NCI-H187 (cell line): Measurements from ENCODE around the gene SLC35F4.

Source experiments
- DNase-seq, 2 experiments: peaks; one replicate each; lab custom pipeline; 2025; lab: John Stamatoyannopoulos, UW

The SLC35F4 gene

GRCh38 chr14:57617510-57617909 is 248.4 kb downstream of the SLC35F4 start:
- no peak for DNase-seq

- DNase-seq: no peak
Measured at GRCh38 chr14:57612946-57613345, 252.9 kb downstream of the SLC35F4 start.

- no peak for DNase-seq
Measured at GRCh38 chr14:57611555-57612075, 254.3 kb downstream of the SLC35F4 start.

GRCh38 chr14:57610631-57611030 is 255.3 kb downstream of the SLC35F4 start:
- no peak for DNase-seq

- no peak for DNase-seq
Measured at GRCh38 chr14:57609192-57610075, 256.5 kb downstream of the SLC35F4 start.

GRCh38 chr14:57607086-57607485 is 258.8 kb downstream of the SLC35F4 start:
- DNase-seq: no peak

GRCh38 chr14:57583396-57583795 is 282.5 kb downstream of the SLC35F4 start:
- no peak for DNase-seq

- DNase-seq: no peak
Measured at GRCh38 chr14:57582746-57583145, 283.1 kb downstream of the SLC35F4 start.

- DNase-seq: no peak
Measured at GRCh38 chr14:57578801-57579200, 287.1 kb downstream of the SLC35F4 start.

- DNase-seq: no peak
Measured at GRCh38 chr14:57576498-57576897, 289.4 kb downstream of the SLC35F4 start.

GRCh38 chr14:57575482-57575881 is 290.4 kb downstream of the SLC35F4 start:
- peak in 1 of 2 experiments; percentile 18 for DNase-seq

- DNase-seq: no peak
Measured at GRCh38 chr14:57574617-57575288, 291.1 kb downstream of the SLC35F4 start.

GRCh38 chr14:57573173-57573572 is 292.7 kb downstream of the SLC35F4 start:
- no peak for DNase-seq

- no peak for DNase-seq
Measured at GRCh38 chr14:57568554-57568953, 297.3 kb downstream of the SLC35F4 start.

GRCh38 chr14:57567220-57567619 is 298.7 kb downstream of the SLC35F4 start:
- no peak for DNase-seq

GRCh38 chr14:57560681-57561080 is 305.2 kb downstream of the SLC35F4 start:
- no peak for DNase-seq

GRCh38 chr14:57559576-57559975 is 306.3 kb downstream of the SLC35F4 start:
- no peak for DNase-seq

GRCh38 chr14:57549765-57550420 is 316.0 kb downstream of the SLC35F4 start:
- no peak for DNase-seq

GRCh38 chr14:57549016-57549564 is 316.8 kb downstream of the SLC35F4 start:
- no peak for DNase-seq

- DNase-seq: no peak
Measured at GRCh38 chr14:57547131-57547530, 318.8 kb downstream of the SLC35F4 start.

- DNase-seq: no peak
Measured at GRCh38 chr14:57533214-57533613, 332.7 kb downstream of the SLC35F4 start.

GRCh38 chr14:57530571-57530970 is 335.3 kb downstream of the SLC35F4 start:
- no peak for DNase-seq
